PC-9 (cell line): ENCODE data around the gene GTF3C4. TPM values are rescaled to one million over a fixed set of nuclear protein-coding genes. Genes with fewer than 3 reads are reported as not detected.

Experiments used
- BruUV-seq: library from RNA; stranded (reverse); fragments of 400-500 nt; replicated peaks from 2 replicates; lab custom pipeline; 2021; lab: Mats Ljungman, UMichigan
- CTCF ChIA-PET: fragments of 300-600 bp; sonication (Branson Sonifier 250); formaldehyde crosslinking; loops from one replicate; lab custom pipeline; 2022; ENCODE audit warnings: antibody characterized with exemption; lab: Charles Lee
- POLR2A ChIA-PET: fragments of 300-600 bp; sonication (Branson Sonifier 250); formaldehyde crosslinking; loops from one replicate; lab custom pipeline; 2022; ENCODE audit warnings: antibody characterized with exemption; ENCODE audit not compliant: unreplicated experiment; lab: Charles Lee
- DNase-seq, 2 experiments: peaks; one replicate each; pipeline versions ENCODE4 v3.0.0 to v3.0.0-alpha.2; 2015 to 2022; ENCODE audit warnings: mixed read lengths in 1 of 2
- H2AFZ ChIP-seq: fragments of 200-600 bp; sonication (generic); 2 replicates; pipeline ENCODE4 v1.8.1; 2017; ENCODE audit warnings: antibody characterized with exemption
- H3F3A ChIP-seq: fragments of 200-600 bp; sonication (generic); 2 replicates; pipeline ENCODE4 v1.8.1; 2017; ENCODE audit warnings: antibody characterized with exemption, mild to moderate bottlenecking, low read depth; ENCODE audit not compliant: insufficient read depth
- H3K27ac ChIP-seq: fragments of 200-600 bp; sonication (generic); 2 replicates; pipeline ENCODE4 v1.6.1; 2016; ENCODE audit warnings: mixed run types
- H3K27me3 ChIP-seq: fragments of 200-600 bp; sonication (generic); 2 replicates; pipeline ENCODE4 v1.6.1; 2016; ENCODE audit warnings: low read depth, mixed run types; ENCODE audit not compliant: insufficient read depth
- H3K36me3 ChIP-seq: fragments of 200-600 bp; sonication (generic); 2 replicates; pipeline ENCODE4 v1.6.1; 2016; ENCODE audit warnings: low read depth, mixed run types
- H3K4me1 ChIP-seq: fragments of 200-600 bp; sonication (generic); replicated peaks from 2 replicates; pipeline ENCODE4 v1.6.1; 2016; ENCODE audit warnings: mixed run types; ENCODE audit not compliant: insufficient read depth
- H3K4me2 ChIP-seq: fragments of 200-600 bp; sonication (generic); 2 replicates; pipeline ENCODE4 v1.6.1; 2017; ENCODE audit warnings: mixed run types
- H3K4me3 ChIP-seq: fragments of 200-600 bp; sonication (generic); 2 replicates; pipeline ENCODE4 v1.6.1; 2016; ENCODE audit warnings: mixed run types
- H3K79me2 ChIP-seq: fragments of 200-600 bp; sonication (generic); 2 replicates; pipeline ENCODE4 v1.6.1; 2017; ENCODE audit warnings: low read depth, mixed run types
- H3K9me2 ChIP-seq: fragments of 200-600 bp; sonication (generic); 2 replicates; pipeline ENCODE4 v1.8.1; 2017; ENCODE audit warnings: mild to moderate bottlenecking; ENCODE audit not compliant: insufficient read depth
- H3K9me3 ChIP-seq: fragments of 200-600 bp; sonication (generic); 2 replicates; pipeline ENCODE4 v1.8.1; 2016; ENCODE audit warnings: low read depth; ENCODE audit not compliant: insufficient read depth
- H4K20me1 ChIP-seq: fragments of 200-600 bp; sonication (generic); 2 replicates; pipeline ENCODE4 v1.8.1; 2017; ENCODE audit not compliant: insufficient read depth
- EZH2 ChIP-seq: fragments of 200-600 bp; sonication (generic); IDR thresholded peaks from 2 replicates; pipeline ENCODE4 v1.8.0; 2017; ENCODE audit warnings: antibody characterized with exemption, low read depth
- intact Hi-C: fragments of 100-400 bp; cut with micrococcal nuclease; formaldehyde crosslinking; loops from one replicate; pipeline ENCODE4 v1.10.0; 2022; ENCODE audit not compliant: unreplicated experiment
- total RNA-seq: library from RNA; stranded (reverse); gene quantifications from 2 replicates; pipeline ENCODE4 v1.2.3, GENCODE V29; 2021
- TF ChIP-seq, protein P1 (sequence below): fragments of 200-600 bp; sonication (generic); conservative IDR thresholded peaks from 2 replicates; pipeline ENCODE4 v1.6.1; 2017; ENCODE audit warnings: mixed run types, antibody characterized with exemption, mild to moderate bottlenecking, moderate library complexity

Gene GTF3C4
- total RNA-seq, 1 experiment from 2014 or later = 24.7 TPM

DNA sequence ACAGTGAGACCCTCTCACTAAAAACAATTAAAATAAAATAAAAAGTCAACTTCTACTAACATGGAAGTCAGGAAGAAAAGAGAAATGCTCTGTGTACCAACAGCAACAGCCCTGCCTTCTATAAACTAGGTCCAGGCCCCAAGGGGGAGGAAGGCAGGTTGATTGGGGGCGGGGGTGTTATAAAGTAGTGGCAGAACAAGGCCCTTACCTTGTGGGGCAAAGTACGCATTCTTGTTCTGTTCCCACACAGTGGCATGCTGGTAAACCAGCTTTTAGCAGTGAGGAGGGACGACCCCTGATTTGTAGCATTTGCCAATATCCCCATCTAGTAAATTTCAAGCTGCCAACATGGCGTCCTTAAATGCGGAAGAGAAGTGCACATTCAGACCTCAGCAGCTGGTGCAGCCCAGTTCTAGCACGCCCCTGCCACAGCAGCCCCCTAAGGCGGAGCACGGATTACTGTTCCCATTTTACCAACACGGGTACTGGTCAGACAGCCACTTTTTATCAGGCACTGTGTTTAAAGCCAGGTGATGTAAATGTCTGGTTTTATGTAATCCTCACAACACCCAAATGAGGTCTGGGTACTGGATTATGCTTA, 69.5 kb downstream of the GTF3C4 start:
- ChIA-PET CTCF (no interaction called here), POLR2A (no interaction called here)
- Histone ChIP-seq H2AFZ (no peak overlapping the region), H3F3A (no peaks in the 10 kb centered on the region), H3K27ac (no peak overlapping the region), H3K36me3 (no peaks in the 10 kb centered on the region), H3K9me2 (no peaks in the 10 kb centered on the region), H3K9me3 (no peaks in the 10 kb centered on the region), H3K4me1 (no peaks in the 10 kb centered on the region), H3K4me2 (no peak overlapping the region), H3K79me2 (no peaks in the 10 kb centered on the region), H3K4me3 (no peak overlapping the region), H4K20me1 (no peaks in the 10 kb centered on the region), H3K27me3 (peaks cover 33% of the 10 kb centered on the region)
- DNase-seq = no peak
- TF ChIP-seq, protein P1, sequence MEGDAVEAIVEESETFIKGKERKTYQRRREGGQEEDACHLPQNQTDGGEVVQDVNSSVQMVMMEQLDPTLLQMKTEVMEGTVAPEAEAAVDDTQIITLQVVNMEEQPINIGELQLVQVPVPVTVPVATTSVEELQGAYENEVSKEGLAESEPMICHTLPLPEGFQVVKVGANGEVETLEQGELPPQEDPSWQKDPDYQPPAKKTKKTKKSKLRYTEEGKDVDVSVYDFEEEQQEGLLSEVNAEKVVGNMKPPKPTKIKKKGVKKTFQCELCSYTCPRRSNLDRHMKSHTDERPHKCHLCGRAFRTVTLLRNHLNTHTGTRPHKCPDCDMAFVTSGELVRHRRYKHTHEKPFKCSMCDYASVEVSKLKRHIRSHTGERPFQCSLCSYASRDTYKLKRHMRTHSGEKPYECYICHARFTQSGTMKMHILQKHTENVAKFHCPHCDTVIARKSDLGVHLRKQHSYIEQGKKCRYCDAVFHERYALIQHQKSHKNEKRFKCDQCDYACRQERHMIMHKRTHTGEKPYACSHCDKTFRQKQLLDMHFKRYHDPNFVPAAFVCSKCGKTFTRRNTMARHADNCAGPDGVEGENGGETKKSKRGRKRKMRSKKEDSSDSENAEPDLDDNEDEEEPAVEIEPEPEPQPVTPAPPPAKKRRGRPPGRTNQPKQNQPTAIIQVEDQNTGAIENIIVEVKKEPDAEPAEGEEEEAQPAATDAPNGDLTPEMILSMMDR = no peak
- TF ChIP-seq EZH2 = no peak
- no TSS peak for BruUV-seq
- intact Hi-C loops = no loop called here

DNA sequence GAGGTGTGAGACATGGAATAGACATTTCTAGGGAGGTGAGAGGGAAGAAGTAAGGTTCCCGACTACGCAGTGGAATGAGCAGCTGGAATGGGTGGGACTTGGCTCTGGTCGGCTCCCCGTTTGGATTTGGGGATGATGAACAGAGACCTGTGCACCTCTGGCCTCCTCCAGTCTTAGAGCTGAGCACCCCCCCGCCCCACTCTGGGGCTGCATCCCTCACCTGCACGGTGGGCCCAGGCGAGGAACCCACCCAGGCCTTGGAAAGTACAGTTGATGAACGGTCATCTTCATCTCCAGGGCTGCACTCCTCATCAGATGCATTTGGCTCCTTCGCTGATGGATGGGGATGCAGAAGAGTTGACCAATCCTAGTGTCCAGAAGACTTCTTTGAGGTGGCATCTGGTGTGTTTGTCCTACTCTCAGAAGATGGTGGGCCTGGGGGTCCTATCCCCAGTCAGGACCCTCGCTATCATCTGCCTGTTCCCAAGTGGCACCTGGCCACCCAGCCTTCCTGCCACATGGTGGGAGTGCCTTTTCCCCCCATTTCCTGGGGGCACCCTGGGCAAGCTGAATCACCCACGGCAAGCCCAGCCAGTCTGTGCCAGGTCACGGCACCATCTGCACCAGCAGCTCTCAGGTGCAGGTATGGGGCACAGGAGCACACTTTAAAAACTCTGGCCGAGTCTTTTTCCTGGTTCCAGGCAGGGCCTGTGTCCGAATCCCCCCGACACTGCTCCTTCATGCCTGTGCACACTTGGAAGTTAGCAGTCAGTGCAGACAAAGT, 70.5 kb downstream of the GTF3C4 start:
- H3K36me3 ChIP-seq = no peaks in the 10 kb centered on the region
- ChIA-PET CTCF (no interaction called here), POLR2A (no interaction called here)

DNA sequence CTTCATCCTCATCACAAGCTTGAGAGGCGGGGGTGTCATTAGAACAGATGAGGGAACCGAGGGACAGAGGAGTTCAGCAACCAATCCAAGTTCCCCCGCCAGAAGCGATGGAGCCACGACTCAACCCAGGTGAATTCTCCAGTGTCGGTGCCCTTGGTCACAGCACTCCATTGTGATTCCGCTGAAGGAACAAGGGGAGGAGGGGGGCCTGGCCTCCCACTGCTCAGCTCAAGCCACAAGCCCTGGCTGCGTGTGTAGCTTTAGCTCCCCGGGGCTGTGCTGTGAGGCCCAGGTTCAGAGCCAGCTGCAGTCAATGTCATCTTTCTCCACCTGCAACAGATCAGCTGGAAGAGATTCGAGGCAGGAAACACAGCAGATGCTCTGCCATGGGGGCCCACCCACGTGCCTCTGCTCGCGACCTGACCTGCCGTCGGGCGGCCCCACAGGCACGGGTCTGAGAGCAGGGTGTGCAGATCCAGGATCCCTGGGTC, 72.6 kb downstream of the GTF3C4 start:
- TF ChIP-seq, protein P1 = no peak
- TF ChIP-seq EZH2 = no peak
- intact Hi-C loops = no loop called here
- H2AFZ ChIP-seq = no peak overlapping the region
- H3K79me2 ChIP-seq = no peaks in the 10 kb centered on the region
- ChIA-PET POLR2A (no interaction called here), CTCF (no interaction called here)
- H3K27me3 ChIP-seq = peaks cover 50% of the 10 kb centered on the region
- no peaks in the 10 kb centered on the region for H4K20me1 ChIP-seq
- no peak overlapping the region for H3K27ac ChIP-seq
- no peaks in the 10 kb centered on the region for H3K4me1 ChIP-seq
- H3K36me3 ChIP-seq = no peaks in the 10 kb centered on the region
- H3K9me2 ChIP-seq = no peaks in the 10 kb centered on the region
- H3F3A ChIP-seq = no peaks in the 10 kb centered on the region
- BruUV-seq = no TSS peak
- H3K9me3 ChIP-seq = no peaks in the 10 kb centered on the region
- H3K4me2 ChIP-seq = no peak overlapping the region
- no peak overlapping the region for H3K4me3 ChIP-seq
- DNase-seq = no peak

More for the DNA sequence above, 70.5 kb downstream of the GTF3C4 start:
- H3K4me1 ChIP-seq = no peaks in the 10 kb centered on the region
- H3K4me2 ChIP-seq = no peak overlapping the region
- no peak overlapping the region for H2AFZ ChIP-seq
- no peaks in the 10 kb centered on the region for H3F3A ChIP-seq
- no peak for TF ChIP-seq EZH2
- TF ChIP-seq, protein P1 = no peak
- H4K20me1 ChIP-seq = no peaks in the 10 kb centered on the region
- H3K9me3 ChIP-seq = no peaks in the 10 kb centered on the region
- no peak overlapping the region for H3K27ac ChIP-seq
- peaks cover 41% of the 10 kb centered on the region for H3K27me3 ChIP-seq
- no peaks in the 10 kb centered on the region for H3K9me2 ChIP-seq
- BruUV-seq = no TSS peak
- H3K4me3 ChIP-seq = no peak overlapping the region
- intact Hi-C loops = no loop called here
- no peak for DNase-seq
- no peaks in the 10 kb centered on the region for H3K79me2 ChIP-seq
